NCI-H2107 treated with DMSO at 0.1 percent for 48 hours (cell line): ENCODE results near the gene RANBP17.
"Not testable (repeated sequence)": the region's sequence is repeated elsewhere in the genome, so short reads cannot be mapped to it uniquely, and the experiment has no call there.

Experiments
- DNase-seq: peaks from one replicate; lab custom pipeline; 2025; ENCODE audit not compliant: unreplicated experiment; lab: John Stamatoyannopoulos, UW

RANBP17 gene

DNA sequence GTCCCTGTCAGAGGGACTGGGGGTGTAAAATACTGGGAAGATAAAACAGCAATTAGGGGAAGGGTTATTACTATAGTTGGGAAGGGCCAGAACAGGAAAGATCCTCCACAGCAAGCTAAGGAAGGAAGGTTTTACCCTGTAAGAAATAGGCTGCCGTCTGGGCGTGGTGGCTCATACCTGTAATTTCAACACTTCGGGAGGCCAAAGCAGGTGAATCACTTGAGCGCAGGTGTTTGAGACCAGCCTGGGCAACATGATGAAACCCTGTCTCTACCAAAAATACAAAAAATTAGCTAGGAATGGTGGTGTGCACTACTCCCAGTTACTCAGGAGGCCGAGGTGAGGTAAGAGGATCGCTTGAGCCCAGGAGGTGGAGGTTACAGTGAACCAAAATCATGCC, 282.1 kb downstream of the RANBP17 start:
- no peak for DNase-seq

DNA sequence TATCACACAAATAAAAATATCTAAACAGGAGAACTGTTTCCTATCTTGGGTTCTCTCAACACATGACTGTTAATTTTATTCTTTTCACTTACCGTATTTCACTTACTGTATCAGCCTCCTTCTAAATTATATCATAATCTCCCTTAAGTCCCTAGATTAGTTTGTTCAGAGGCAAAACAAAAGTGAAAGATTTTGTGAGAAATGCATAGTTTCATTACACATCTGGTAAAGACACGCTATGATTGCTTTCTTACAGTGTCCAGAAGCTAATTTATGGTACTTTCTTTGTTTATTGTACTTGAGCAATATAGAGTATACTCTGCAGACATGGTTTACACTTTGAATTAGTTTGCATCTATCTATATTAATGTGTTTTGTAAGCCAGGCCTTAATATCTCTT, 287.5 kb downstream of the RANBP17 start:
- no peak for DNase-seq

DNA sequence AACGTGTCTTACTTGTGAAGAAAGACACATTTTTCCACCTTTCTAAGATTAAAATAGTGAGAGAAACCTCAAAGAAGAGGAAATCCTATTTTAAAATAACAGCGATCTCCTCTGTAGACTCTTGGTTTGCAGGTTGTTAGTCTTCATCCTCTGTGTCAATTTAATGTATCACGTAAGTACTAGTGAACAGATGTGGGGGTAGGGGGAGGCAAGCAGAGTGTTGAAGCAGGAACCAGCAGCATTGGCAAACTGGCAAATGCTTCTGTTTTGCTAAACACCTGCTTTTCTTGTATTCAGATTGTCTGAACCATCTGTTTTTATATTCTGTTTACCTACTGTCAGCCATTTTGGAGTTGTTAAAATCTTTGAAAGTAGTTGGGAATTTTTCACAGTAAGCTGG, 288.0 kb downstream of the RANBP17 start:
- no peak for DNase-seq

DNA sequence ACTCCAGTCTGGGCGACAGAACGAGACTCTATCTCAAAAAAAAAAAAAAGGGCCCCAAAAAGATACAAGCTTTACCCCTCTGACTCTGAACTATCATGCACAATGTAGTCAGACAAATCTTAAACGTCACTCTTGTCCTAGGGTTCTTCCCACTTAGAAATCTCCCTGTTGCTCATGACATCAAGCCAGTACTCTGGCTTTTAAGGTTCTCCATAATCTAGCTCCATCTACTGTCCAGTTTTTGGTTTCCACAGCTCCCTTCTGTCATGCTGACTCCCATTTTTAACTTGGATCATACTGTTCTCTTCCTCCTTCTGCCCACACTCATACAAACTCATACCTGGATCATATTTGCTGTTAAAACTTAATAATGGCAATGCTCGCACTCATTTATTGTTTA, 290.6 kb downstream of the RANBP17 start:
- peak; percentile 0 for DNase-seq

DNA sequence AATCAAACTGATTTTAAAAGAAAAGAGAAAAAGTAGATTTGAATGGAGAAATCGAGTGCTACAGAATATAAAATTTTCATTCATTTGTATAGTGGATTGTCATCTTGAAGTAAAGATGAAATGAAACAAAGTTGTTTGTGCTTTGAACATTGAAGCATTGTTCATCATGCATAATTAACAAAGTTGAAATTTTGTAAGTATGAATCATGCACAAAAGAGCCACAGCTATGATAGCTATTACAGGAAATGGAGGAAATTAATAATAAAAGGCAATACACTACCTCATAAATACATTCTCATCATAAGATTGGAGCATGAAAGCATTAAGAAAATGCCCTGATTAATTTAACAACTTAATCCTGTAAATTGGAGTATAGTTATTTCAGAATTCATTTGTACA, 293.8 kb downstream of the RANBP17 start:
- no peak for DNase-seq

DNA sequence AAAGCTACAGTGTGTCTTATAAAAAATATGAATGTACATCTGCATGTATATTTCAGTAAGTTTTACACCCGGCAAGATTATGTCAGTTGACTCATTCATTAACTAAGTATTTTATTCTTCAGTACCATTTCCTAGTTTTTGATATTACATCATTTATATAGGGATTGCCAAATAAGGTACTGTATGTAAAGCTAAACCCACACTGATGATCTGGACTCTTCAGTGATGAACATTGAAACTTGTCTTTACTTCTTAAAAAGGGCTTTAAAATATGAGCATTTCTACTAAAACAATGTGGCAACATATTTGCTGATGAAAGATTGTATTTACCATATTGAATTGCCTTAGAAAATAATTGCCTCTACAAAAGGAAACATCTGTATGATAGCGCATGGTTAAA, 295.5 kb downstream of the RANBP17 start:
- no peak for DNase-seq

DNA sequence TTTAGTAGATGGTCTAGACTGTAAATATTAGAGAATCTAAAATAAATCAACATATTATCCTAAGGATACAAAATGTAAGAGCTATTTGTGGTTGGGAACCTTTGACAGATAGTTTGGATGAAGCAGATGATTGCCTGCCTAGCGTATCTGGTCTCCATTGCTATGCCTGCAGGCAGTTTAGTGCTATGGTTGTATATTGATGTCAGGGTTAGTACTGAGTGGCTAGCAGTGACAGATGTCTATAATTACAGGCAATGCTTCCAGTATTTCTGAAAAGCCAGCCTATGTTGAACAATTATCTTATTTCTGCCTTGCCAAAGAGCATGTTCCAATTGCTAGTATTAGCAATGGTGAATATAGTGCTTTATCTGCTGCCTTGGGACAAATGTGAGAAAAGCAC, 296.0 kb downstream of the RANBP17 start:
- peak; percentile 22 for DNase-seq

DNA sequence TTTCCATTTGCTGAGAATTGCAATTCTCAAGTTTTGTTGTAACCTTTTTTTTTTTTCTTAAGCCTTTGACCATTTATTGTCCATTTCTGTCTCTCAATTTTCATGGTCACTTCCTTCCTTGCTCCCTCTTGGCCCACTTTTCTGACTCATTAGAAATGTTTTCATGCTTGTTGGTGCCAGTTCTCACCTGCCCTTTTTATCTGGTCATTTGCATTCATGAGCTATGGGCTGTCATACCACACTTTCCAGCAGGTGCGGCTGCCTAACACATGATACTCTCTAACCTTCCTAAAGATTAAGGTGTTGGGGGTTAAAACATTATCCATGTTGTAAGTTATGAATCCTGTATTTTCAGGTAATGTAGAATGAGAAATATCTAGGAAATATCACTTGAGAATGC, 296.8 kb downstream of the RANBP17 start:
- peak; percentile 1 for DNase-seq

DNA sequence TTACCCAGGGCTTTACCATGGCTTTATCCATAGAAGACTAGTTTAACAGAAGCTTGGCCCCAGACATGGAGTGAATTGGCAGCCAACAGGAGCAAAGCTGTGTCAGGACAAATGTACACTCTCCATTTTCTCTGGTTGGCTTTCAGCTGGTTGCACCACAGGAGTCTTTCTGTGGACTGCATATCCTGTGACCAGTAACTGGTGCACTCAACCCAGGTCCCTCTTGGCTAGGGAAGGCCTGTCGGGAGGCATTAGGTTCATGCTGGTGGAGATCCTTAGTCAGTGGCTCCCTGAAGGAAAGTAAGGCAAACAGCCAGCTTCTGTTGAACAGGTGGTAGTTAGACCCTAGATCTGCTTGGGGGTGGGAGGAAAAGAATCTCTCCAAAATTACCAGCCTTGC, 300.3 kb downstream of the RANBP17 start:
- DNase-seq: no peak

DNA sequence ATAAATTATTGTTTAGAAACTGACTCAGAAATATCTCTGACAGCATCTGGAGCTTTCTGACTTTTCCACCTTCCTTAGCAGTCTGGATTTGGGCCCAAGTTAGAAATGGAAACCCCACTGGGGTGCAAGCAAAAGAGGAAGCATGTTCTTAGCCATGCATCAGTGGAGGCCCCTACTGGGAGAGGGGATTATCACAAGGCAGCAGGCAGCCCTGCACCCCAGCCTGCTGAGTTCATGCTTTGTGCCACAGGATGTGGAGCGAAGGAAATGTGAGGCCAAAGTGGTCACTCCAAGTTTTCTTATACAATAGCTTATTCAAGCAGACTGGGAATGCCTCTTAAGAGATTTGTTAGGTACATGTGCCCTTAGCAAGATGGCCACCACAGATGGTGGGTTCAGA, 300.8 kb downstream of the RANBP17 start:
- no peak for DNase-seq

DNA sequence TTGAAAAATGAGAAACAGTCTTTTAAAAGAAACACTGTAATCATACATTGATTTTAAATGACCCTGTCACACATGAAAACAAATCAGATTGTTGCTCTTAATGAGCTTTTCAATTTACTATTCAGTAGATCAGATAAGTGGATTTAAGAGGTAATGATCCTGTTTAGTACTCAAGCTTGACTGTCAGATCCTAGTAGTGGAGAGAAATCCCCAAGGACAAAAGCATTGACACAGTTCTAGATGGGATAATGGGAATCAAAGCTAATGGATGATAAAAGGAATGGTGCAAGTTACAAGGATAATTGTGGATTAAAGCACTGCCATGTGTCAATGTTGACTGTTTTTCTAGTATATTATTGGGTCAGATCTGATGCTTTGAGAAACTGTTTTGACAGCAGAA, 304.9 kb downstream of the RANBP17 start:
- peak; percentile 43 for DNase-seq

DNA sequence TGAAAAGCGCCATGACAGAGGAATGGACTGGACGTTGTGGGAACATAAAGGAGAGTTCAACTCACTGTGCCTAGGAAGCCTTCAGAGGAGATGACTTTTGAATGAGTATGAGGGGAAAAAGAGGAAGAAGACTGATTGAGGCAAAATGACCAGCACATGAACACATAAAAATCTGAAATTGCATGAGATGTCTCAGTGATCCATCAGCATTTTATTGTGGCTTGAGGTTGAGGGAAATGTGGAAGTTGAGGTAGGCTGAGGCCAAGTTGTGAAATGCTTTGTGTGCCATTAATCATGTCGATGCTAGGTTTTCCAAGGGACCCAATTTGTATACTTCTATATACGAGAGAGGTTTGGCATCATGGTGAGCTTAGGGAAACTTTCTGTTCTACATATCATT, 306.4 kb downstream of the RANBP17 start:
- DNase-seq: no peak

DNA sequence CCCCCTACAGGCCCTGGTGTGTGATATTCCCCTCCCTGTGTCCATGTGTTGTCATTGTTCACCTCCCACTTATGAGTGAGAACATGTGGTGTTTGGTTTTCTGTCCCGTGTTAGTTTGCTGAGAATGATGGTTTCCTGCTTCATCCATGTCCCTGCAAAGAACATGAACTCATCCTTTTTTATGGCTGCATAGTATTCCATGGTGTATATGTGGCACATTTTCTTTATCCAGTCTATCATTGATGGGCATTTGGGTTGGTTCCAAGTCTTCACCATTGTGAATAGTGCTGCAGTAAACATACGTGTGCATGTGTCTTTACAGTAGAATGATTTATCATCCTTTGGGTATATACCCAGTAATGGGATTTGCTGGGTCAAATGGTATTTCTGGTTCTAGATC, 313.1 kb downstream of the RANBP17 start:
- DNase-seq: not testable (repeated sequence)

DNA sequence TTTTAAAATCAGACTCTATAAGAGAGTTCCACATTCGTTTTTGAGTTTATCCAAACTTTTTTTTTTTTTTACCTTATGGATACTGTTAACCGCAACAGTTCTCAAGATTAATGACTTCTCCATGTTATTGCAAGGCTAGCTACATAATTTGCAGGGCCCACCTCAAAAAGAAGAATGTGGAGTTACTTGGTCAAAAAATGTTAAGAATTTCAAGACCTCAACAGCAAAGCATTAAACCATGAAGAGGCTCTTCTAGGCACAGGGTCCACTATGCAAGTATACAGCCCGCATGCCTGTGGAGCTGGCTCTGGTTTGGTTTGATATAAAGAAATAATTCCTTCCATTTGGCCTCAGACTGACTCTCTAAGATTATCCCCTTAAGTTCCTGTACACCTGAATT, 313.9 kb downstream of the RANBP17 start:
- DNase-seq: no peak

DNA sequence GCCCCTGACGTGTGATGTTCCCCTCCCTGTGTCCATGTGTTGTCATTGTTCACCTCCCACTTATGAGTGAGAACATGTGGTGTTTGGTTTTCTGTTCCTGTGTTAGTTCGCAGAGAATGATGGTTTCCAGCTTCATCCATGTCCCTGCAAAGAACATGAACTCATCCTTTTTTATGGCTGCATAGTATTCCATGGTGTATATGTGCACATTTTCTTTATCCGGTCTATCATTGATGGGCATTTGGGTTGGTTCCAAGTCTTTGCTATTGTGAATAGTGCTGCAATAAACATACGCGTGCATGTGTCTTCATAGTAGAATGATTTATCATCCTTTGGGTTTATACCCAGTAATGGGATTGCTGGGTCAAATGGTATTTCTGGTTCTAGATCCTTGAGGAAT, 316.4 kb downstream of the RANBP17 start:
- not testable (repeated sequence) for DNase-seq

DNA sequence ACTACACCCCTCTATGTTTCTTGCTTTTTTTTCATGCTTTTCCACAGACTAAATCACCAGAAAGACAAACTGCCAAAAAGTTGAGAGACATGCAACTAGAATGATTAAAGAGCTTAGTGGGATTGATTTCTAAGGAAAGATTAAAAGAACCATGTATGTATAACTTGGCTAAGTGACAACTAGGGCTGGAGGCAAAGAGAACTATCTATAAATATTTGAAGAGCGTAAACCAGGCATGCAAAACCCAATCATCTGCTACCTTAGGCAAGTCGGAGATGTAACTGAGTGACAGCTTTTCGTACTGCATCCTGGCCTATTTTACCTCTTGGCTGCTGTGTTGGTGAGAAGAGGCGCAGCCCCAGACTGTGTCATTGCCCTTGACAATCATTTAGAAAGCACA, 326.2 kb downstream of the RANBP17 start:
- no peak for DNase-seq

DNA sequence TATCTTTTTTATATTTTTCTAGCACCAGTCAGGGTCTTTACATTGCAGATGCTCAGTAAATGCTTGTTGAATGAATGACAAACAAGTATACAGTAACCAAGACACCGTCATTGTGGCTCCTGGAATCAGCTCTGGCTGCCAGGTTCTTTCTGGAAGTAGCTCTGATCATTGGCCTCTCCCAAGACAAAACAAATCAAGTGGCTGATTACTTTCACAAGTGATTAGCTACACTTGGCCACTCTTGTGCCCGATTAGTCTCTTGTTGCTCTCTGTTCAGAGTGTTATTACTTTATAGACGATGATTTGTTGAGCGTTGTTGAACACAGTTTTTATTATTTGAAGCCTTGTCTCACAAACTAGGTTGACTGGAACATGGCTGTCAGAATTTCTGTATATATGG, 327.6 kb downstream of the RANBP17 start:
- no peak for DNase-seq

DNA sequence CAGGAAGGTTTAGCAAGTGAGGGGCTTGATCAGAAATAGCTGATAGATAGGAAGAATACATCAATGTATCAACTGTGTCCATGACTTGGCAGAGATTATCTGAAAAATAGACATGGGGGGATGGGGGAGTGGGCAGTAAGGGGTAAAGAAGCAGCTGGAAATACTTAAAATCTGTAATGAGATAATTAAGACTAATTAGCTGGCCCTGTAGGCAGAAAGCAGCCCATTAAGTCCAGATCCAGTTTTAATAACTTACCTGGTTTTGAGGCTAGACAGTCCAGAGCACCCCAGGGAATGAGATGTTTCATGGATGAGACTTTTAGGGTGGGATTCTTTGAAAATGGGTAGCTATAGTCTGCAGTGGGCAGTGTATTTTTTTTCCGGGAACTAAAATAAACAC, 330.3 kb downstream of the RANBP17 start:
- no peak for DNase-seq

DNA sequence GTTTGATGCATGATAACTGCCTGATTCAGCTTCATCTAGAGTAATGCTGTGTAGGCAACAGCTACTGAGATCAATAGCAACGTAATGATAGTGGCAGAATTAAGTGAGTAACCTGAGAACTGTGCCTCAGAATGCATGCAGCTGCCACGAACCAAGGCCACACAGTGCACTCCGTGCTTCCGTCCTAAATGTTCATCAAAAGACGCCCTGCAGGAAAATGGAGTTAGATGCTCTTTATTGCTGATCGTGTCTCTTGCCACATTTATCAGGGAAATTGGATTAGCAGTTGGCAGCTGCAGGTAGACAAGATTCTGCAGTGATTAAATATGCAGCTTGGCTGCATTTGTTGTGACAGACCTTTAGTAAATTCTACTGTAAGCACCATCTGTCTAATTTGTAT, 339.5 kb downstream of the RANBP17 start:
- peak; percentile 70 for DNase-seq

DNA sequence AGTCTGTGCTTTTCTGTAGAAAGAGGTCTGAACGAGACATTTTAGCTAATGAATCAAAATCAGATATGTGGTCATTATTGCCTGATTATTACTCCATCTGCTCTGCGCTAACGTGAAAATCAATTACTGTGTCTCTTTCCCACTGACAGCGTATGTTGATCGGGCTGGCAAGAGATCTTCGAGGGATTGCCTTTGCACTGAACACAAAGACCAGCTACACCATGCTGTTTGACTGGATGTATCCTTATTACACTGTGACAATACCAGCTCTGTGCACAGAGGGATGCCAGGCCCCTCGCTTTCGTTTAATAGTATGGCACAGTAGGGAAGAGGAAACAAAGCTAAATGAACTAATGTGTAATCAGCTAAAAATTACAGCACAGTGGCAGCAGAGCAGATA, 343.6 kb downstream of the RANBP17 start:
- no peak for DNase-seq

DNA sequence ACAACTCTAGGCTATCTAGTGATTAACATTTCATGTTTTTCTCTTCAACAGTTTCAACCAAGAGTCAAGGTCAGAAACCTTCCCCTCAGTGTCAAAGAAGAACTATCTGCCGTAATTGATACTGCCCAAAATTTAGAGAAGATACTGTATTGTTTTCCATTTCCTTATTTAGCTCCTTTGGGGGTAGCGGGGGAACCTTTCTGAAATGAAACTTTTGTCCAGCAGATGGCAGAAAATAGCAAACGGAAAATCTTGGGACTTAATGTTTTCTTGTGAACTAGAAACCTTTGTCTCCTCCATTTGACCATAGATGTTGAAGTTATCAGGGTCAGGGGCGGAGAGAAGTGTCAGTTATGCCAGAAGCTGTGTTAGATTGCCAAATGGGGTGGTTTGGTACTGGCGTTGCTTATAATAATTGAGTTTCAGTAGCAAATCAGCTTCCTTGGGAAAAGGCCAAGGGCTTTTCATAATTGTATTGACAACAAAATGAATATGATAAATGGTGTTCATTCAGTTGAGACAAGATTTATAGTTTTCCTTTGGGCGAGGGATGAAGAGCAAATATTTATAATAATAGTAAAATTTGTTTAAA, 345.5 kb downstream of the RANBP17 start:
- DNase-seq: no peak

DNA sequence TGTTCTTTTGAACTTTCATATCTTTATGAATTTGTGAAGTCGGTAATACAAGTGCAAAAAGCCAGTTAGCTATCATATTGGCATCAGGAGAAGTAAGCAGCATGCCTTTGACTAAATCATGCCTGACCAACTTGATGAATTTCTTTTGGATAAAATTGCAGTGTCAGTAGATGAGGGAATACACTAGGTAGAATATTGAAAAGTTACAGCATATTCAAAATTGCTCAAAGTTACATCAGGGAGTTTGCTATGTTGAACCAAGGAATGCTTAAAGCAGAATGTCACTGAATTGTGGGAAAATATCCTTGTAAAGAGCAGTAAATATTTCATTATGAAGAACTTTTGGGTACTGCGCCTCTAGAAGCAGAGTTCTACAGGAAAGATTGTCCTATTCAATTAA, 360.1 kb downstream of the RANBP17 start:
- DNase-seq: no peak

DNA sequence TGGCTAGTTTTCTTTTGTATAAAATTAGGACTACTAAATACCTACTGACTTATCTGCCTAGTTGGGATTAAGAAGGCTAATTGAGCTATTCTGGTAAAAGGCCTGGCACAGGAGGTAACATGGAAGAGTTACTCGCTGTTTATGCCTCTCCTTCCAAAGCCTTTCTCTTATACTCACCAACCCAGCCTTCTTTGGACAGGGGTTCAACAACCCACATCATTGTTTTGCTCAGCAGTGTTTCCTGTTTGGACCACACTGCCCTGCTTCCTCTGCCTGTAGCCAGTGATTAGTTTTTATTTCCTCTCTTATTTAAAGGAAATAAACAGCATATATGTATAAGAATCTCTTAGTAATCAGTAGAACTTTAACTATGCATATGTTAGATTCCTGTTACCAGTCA, 362.1 kb downstream of the RANBP17 start:
- DNase-seq: no peak
